Measurements from ENCODE around the gene SUGP2. TPM values are rescaled to one million over a fixed set of nuclear protein-coding genes. Genes with fewer than 3 reads are reported as not detected.

SUGP2 gene
- total RNA-seq, 1 experiment from 2014 or later: 95.2 TPM

DNA sequence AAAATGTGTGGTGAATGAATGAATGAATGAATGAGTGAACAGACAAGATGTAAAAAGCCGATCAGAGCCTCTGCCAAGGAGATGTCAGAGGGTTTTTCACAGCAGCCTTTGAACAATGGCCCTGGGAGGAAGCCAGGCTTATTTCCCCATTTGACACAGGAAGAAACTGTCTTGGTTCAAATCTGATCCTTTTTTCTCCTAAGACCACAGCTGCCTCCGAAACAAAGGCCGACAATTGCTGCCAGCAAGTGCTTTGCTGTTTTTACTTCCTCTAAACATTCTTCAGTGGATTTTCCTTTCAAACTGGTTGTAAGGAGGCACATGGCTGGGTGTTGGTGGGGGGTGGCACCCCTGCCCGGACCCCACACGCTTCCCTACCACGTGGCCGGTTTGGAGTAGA is 48.1 kb downstream of the SUGP2 start:
- H3K27ac ChIP-seq (ENCODE audit: insufficient read length, low read depth, low read length): no peak overlapping the region
- no peak overlapping the region for H2BK15ac ChIP-seq (ENCODE audit: low read depth, low read length)
- H4K91ac ChIP-seq (ENCODE audit: insufficient read length, low read depth, low read length): no peak overlapping the region
- H3K27me3 Mint-ChIP-seq (ENCODE audit: low read depth): peaks cover 35% of the 10 kb centered on the region
- H3K9me3 ChIP-seq (ENCODE audit: control insufficient read depth, low read depth, low read length): no peaks in the 10 kb centered on the region
- H3K23me2 ChIP-seq (ENCODE audit: insufficient read length, low read depth, low read length, poor library complexity, severe bottlenecking): no peaks in the 10 kb centered on the region
- H2BK12ac ChIP-seq (ENCODE audit: insufficient read length, low read depth, low read length): no peak overlapping the region
- H4K8ac ChIP-seq (replicated peaks; ENCODE audit: insufficient read length, low read depth, low read length): no peak overlapping the region
- TF ChIP-seq, protein P1, sequence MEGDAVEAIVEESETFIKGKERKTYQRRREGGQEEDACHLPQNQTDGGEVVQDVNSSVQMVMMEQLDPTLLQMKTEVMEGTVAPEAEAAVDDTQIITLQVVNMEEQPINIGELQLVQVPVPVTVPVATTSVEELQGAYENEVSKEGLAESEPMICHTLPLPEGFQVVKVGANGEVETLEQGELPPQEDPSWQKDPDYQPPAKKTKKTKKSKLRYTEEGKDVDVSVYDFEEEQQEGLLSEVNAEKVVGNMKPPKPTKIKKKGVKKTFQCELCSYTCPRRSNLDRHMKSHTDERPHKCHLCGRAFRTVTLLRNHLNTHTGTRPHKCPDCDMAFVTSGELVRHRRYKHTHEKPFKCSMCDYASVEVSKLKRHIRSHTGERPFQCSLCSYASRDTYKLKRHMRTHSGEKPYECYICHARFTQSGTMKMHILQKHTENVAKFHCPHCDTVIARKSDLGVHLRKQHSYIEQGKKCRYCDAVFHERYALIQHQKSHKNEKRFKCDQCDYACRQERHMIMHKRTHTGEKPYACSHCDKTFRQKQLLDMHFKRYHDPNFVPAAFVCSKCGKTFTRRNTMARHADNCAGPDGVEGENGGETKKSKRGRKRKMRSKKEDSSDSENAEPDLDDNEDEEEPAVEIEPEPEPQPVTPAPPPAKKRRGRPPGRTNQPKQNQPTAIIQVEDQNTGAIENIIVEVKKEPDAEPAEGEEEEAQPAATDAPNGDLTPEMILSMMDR (conservative IDR thresholded peaks at IDR 0.05): no peak
- H3K4me1 Mint-ChIP-seq: peaks cover 5 to 7% of the 10 kb centered on the region in 2 experiments; a peak in 2 of 4 replicates
- H3K79me1 ChIP-seq (ENCODE audit: insufficient read depth, low read depth, low read length, poor library complexity, severe bottlenecking): no peaks in the 10 kb centered on the region
- H3K14ac ChIP-seq (ENCODE audit: insufficient read depth, low read length): no peak overlapping the region
- H3K9ac ChIP-seq (ENCODE audit: extremely low read depth, insufficient read length, low read length): no peak overlapping the region
- no peak overlapping the region for H2BK20ac ChIP-seq (ENCODE audit: low read depth, low read length, poor library complexity, severe bottlenecking)
- H2AFZ ChIP-seq (ENCODE audit: low read length): no peak overlapping the region
- H3T11ph ChIP-seq (ENCODE audit: low read length): no peak overlapping the region
- no peak overlapping the region for H3K18ac ChIP-seq (ENCODE audit: insufficient read length, low read depth, low read length)
- no peaks in the 10 kb centered on the region for H3K4me1 ChIP-seq (ENCODE audit: insufficient read depth, low read length)
- no CpG with 5 or more reads among the region's 7 CpGs for WGBS (ENCODE audit: extremely low coverage, insufficient read length, low lambda C conversion rate)
- no peak overlapping the region for H3K23ac ChIP-seq (ENCODE audit: insufficient read length, low read depth, low read length)
- 0 out of 7 replicates have a peak overlapping the region, but pooled peaks of 1 of the 3 experiments have one; percentile 77 for H3K27ac Mint-ChIP-seq
- no peak overlapping the region for H2BK120ac ChIP-seq (ENCODE audit: low read depth, low read length, poor library complexity, severe bottlenecking)
- no peaks in the 10 kb centered on the region for H3K9me3 Mint-ChIP-seq
- H3K36me3 Mint-ChIP-seq (ENCODE audit: insufficient read depth in 1 of 3, low read depth in 3 of 3): no peaks in the 10 kb centered on the region
- no peak overlapping the region for H4K5ac ChIP-seq (ENCODE audit: insufficient read length, low read depth, low read length)
- no peak overlapping the region for H2BK5ac ChIP-seq (ENCODE audit: insufficient read length, low read length)
- no peak for DNase-seq
- peaks cover 2% of the 10 kb centered on the region for H4K20me1 ChIP-seq (ENCODE audit: control insufficient read depth, insufficient read depth, insufficient read length)
- no peak overlapping the region for H2AK5ac ChIP-seq (ENCODE audit: insufficient read length, low read length)
- H3K4me2 ChIP-seq (ENCODE audit: insufficient read depth, insufficient read length, low read length): no peak overlapping the region
- H3K4me3 Mint-ChIP-seq: no peak overlapping the region
- no peak overlapping the region for H3K56ac ChIP-seq (ENCODE audit: insufficient read length, low read depth, low read length)
- H3K27me3 ChIP-seq (ENCODE audit: insufficient read depth, low read length): no peaks in the 10 kb centered on the region
- H3K79me2 ChIP-seq (ENCODE audit: insufficient read depth, low read length): no peaks in the 10 kb centered on the region
- no peak overlapping the region for H3K4ac ChIP-seq (ENCODE audit: low read depth, low read length)
